GM13976 (cell line): ENCODE results near the gene FAM151A.

Source experiments
- DNase-seq: peaks from one replicate; pipeline ENCODE4 v3.0.0; 2012; ENCODE audit warnings: low spot score
- CTCF ChIP-seq: IDR thresholded peaks from 2 replicates; pipeline ENCODE4 v1.5.1; 2012; ENCODE audit warnings: borderline replicate concordance, mild to moderate bottlenecking; ENCODE audit not compliant: insufficient read depth; ENCODE audit errors: extremely low read depth, missing control alignments, control extremely low read depth
- in situ Hi-C: fragments of 300-500 bp; cut with MboI; formaldehyde crosslinking; loops from one replicate; pipeline ENCODE4 v1.12.0; 2022; ENCODE audit warnings: low sequenced_read_pairs, mixed read lengths, inconsistent platforms; ENCODE audit not compliant: unreplicated experiment

Gene FAM151A

DNA sequence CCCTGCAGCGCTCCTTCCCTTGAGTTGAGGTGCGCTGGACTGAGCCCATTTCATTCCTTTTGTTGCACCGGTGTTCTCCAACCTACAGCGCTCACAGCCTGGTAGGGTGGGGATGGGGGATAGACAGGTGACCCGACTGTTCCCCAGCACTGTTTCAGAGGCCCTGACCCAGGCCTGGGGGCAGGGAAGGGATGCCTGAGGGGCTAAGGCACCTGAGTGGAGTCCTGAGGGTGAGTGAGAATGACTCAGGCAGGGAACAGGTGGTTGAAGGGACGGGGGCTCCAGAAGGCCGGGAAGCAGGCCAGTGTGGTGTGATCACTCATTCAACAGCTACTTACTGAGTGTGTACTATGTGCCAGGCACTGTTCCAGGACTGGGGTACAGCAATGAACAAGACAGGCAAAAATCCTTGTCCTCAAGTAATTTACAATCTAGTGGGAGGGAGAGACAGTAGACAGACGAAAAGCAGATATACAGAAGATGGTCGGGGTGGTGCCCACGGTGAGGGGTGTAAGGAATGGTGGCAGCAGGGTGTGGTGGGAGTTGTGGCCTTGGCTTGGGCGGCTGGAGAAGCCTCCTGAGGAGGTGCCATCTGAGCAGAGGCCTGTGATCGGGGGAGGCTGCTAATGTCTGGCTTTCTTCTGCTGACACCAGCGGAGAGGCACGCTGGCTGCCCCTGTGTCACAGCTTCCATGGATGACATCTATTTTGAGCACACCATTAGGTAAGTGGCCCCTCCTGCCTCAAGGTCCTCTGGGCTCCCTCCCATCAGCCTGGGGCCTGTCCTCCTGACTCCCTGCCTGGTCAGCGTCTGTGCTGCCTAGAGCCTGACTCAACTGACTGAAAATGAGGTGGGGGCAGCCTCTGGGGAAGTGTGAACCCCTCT lies 37.9 kb downstream of the FAM151A start:
- no peak for TF ChIP-seq CTCF
- in situ Hi-C loops: no loop called here
- no peak for DNase-seq

DNA sequence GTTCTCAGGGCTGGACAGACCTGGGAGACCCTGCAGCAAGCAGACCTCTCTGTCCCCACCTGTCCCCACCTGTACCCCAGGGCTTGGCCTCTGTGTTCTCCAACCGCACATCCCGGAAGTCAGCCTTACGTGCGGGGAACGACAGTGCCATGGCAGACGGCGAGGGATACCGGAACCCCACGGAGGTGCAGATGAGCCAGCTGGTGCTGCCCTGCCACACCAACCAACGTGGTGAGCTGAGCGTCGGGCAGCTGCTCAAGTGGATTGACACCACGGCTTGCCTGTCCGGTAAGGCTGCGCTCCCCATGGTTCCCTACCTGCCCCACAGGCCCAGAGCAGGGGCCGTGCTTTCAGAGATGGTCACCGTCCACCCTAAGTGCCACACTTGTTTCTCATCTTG lies 38.8 kb downstream of the FAM151A start:
- in situ Hi-C loops: no loop called here
- no peak for TF ChIP-seq CTCF

GRCh38 chr1:54583871-54584270 lies 39.5 kb downstream of the FAM151A start:
- TF ChIP-seq CTCF: no peak

More for the DNA sequence above, 38.8 kb downstream of the FAM151A start:
- no peak for DNase-seq

GRCh38 chr1:54583307-54583686 lies 40.0 kb downstream of the FAM151A start:
- in situ Hi-C loops: no loop called here
- no peak for TF ChIP-seq CTCF
- no peak for DNase-seq

More at GRCh38 chr1:54583871-54584270, 39.5 kb downstream of the FAM151A start:
- in situ Hi-C loops: no loop called here
- no peak for DNase-seq

DNA sequence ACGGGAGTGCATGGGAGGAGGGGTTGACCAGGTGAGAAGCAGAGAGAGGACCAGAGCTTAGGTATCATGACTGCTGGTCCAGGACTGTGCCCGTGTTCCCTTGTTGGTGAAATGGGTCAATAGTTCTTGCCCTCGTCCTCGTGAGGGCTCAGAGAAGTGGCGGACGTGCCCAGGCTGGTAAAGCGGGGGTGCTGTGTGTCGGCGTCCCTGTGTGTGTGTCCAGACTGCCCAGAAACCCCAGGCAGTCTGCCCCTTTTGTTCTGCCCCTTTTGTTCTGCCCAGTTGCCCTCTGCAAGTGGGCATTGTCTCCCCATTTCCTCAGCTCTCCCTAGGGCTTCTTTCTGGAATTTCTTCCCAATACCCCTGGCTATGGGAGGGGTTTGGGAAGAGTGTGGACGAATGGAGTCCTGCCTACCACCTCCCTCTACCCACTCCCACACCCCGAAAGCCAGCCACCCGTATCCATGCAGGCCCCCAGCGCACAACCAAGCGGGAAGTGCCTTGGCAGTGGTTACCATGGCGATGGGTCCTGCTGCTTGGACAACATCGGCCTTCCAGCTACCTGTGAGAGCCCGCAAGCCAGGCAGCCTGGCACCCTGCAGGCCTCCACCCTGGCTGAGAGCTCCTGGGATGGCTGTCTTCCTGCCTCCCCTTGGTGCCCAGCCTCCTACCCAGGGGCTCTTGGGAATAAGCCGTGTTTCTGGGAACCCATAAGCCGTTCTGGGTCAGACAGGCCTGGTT lies 40.6 kb downstream of the FAM151A start:
- no peak for TF ChIP-seq CTCF
- DNase-seq: no peak
- in situ Hi-C loops: no loop called here

- DNase-seq: no peak
- in situ Hi-C loops: no loop called here
- no peak for TF ChIP-seq CTCF
Measured at GRCh38 chr1:54581621-54582035, 41.7 kb downstream of the FAM151A start.
